Measurements from ENCODE around the gene CTIF. TPM values are rescaled to one million over a fixed set of nuclear protein-coding genes. Genes with fewer than 3 reads are reported as not detected.

CTIF gene
- total RNA-seq, 2 experiments from 2014 or later: 3.2 to 3.5 TPM

DNA sequence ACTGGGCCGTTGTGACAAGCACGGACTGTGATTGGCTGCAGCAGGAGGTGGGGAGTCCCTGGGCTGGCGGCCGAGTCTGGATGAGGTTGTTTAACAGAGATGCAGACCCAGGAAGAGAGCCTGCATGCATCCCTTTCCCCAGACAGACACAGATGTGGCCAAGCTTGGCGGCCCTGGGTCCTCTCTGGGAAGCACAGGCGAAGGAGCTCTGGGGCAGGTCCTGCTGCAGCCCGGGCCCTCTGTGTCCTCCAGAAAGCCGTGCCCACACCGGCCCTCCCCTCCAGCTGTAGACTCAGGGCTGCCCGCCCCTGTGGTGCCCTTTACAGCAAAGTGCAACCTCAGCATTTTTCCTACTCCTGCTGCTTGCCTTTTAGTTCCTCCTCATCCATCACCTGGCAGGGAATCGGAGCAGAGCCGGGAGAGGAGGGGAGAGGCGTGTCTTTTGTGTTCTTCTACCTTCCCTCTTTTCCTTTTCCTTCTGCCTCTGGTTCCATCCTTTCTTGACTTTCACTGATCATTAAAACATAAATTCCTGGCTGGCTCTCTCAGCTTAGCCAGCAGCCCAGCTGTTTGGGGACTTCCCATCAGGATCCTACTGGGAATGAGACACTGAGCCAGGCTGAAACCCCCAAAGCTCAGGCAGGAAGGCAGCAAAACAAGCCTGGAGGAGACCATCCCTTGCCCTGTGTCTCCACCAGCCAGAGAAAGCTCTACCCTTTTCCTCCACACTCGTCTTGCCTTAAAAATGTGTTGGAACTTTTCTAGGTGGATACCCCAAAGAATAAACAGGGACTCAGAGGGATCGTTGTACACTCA lies 75.0 kb downstream of the CTIF start:
- DNase-seq (no peak), ATAC-seq (no peak)
- Mint-ChIP-seq H3K4me1 (ENCODE audit: low read depth) (no peaks in the 10 kb centered on the region), H3K36me3 (ENCODE audit: low read depth) (no peaks in the 10 kb centered on the region), H3K9me3 (no peaks in the 10 kb centered on the region), H3K4me3 (no peak overlapping the region), H3K27ac (no peak overlapping the region), H3K27me3 (no peaks in the 10 kb centered on the region)
- ChIA-PET CTCF (no interaction called here), POLR2A (no interaction called here)
- TF ChIP-seq, protein P1, sequence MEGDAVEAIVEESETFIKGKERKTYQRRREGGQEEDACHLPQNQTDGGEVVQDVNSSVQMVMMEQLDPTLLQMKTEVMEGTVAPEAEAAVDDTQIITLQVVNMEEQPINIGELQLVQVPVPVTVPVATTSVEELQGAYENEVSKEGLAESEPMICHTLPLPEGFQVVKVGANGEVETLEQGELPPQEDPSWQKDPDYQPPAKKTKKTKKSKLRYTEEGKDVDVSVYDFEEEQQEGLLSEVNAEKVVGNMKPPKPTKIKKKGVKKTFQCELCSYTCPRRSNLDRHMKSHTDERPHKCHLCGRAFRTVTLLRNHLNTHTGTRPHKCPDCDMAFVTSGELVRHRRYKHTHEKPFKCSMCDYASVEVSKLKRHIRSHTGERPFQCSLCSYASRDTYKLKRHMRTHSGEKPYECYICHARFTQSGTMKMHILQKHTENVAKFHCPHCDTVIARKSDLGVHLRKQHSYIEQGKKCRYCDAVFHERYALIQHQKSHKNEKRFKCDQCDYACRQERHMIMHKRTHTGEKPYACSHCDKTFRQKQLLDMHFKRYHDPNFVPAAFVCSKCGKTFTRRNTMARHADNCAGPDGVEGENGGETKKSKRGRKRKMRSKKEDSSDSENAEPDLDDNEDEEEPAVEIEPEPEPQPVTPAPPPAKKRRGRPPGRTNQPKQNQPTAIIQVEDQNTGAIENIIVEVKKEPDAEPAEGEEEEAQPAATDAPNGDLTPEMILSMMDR (IDR thresholded peaks at IDR 0.05): no peak
- intact Hi-C loops (cut with micrococcal nuclease): no loop called here

DNA sequence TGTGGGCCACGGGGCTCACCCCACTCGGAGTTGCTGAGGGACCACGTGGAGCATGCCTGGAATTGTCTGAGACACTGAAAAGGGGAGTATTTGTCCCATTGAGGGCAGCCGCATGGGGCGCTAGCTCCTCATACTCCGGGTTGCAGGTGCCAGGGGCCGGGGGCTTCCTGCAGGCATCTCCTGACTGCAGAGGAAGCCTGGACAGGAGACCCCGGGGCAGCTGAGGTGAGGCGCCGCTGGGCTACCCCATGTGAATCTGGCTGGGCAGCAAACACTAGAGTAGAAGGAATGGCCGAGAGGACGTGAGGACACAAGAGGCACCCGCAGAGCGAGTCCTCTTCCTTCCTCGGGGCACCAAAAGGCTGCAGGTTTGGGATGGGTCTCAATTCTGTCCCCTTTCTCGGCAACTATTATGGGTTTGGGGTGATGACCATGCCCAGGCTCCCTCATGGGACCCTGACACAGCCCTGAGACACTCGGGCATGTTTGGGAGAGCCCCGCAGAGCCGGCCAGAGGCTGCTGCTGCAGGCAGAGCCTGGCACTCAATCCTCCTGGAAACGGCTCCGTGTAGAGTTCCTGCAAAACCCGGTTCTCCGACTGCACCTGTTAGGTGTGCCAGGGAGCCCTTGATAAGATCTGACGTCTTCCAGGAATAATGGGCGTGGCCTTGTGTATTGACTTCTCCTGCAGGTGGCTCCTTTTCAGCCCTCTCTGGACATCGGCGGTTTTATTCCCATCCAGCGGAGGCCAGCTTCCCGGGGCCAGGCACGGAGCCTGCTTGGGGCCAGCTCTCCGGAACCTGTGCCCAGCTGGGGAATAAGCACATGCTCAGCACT lies 77.0 kb downstream of the CTIF start:
- intact Hi-C loops (cut with micrococcal nuclease): no loop called here
- TF ChIP-seq, protein P1 (IDR thresholded peaks at IDR 0.05): no peak
- Mint-ChIP-seq H3K4me1 (ENCODE audit: low read depth) (no peaks in the 10 kb centered on the region), H3K27me3 (no peaks in the 10 kb centered on the region), H3K4me3 (no peak overlapping the region), H3K27ac (no peak overlapping the region), H3K36me3 (ENCODE audit: low read depth) (no peaks in the 10 kb centered on the region), H3K9me3 (no peaks in the 10 kb centered on the region)
- ChIA-PET CTCF (no interaction called here), POLR2A (no interaction called here)
- no peak for DNase-seq
- no peak for ATAC-seq

DNA sequence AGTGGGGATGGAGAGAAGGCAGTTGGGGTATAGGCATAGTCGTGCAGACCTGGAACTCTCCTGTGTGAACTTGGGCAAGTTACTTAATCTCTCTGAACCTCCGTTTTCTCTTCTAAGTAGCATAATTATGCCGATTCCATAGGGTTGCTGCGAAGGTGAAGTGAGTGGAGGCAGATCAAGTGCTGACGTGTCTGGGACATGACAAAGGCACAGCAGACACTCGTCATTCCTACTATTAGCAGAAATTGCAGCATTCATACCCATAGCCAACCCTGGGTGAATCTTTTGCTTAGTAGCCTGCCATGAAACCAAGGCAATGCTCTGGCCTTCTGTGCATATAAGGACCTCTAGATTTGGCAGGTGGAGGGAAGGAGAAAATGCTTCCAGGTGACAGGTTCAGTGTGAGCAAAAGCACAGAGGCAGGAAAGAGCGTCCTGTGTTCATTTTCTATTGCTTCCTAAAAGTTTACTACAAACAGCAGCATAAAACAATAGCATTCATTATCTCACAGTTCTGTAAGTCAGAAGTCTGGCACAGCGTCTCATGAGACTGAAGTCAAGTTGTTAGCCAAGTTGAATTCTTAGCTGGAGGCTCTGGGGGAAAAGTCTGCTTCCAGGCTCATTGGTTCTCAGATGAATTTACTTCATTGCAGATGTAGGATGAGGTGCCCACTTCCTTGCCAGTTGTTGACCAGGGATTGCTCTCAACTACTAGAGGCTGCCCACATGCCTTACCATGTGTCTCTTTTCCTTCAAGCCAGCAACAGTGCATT lies 77.8 kb downstream of the CTIF start:
- Mint-ChIP-seq H3K36me3 (ENCODE audit: low read depth) (no peaks in the 10 kb centered on the region), H3K27me3 (no peaks in the 10 kb centered on the region), H3K27ac (no peak overlapping the region), H3K4me1 (ENCODE audit: low read depth) (no peaks in the 10 kb centered on the region), H3K4me3 (no peak overlapping the region), H3K9me3 (no peaks in the 10 kb centered on the region)
- intact Hi-C loops (cut with micrococcal nuclease): no loop called here
- ChIA-PET CTCF (no interaction called here), POLR2A (no interaction called here)
- no peak for DNase-seq
- TF ChIP-seq, protein P1 (IDR thresholded peaks at IDR 0.05): no peak
- no peak for ATAC-seq

DNA sequence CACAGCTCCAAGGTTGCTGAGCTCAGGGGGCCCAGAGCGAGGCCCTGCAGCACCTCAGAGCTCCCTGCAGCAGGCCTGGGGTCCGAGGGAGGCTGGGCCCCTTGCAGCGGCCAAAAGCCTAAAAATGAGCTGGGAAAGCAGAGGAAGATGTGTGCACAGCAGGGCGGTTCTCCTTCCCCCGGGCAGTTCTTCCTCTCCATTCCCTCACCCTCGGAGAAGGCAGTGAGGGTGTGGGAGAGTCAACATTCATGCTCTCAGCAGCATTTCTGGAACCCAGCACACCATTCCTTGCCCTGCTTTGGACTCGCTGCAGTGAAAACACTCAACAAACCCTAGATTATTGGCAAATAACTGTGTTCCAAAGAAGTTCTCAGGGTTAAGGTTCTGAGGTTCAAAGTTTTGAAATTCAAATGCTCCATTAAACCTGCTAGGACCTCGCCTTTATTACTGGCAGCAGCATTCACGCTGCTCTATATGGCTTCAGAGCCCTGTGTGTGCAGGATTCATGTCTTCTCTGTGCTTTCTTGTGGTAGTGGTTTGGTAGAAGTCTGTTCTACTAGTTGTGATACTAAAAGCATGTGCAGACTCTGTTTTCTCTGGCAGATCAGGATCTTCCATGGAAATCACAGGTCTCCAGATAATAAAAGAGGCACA lies 79.1 kb downstream of the CTIF start:
- POLR2A ChIA-PET: no interaction called here
- intact Hi-C loops (cut with micrococcal nuclease): no loop called here
- no peak for ATAC-seq
- Mint-ChIP-seq H3K9me3 (no peaks in the 10 kb centered on the region), H3K27me3 (no peaks in the 10 kb centered on the region), H3K4me1 (ENCODE audit: low read depth) (no peaks in the 10 kb centered on the region), H3K27ac (no peak overlapping the region), H3K4me3 (no peak overlapping the region), H3K36me3 (ENCODE audit: low read depth) (no peaks in the 10 kb centered on the region)
- CTCF ChIA-PET: no interaction called here
- DNase-seq: no peak
- TF ChIP-seq, protein P1 (IDR thresholded peaks at IDR 0.05): no peak
